H1 (cell line): ENCODE measurements around the gene EPB41L2. TPM values are rescaled to one million over a fixed set of nuclear protein-coding genes. Genes with fewer than 3 reads are reported as not detected.

Experiments
- CTCF ChIA-PET: fragments of 300-600 bp; sonication (Branson Sonifier 250); formaldehyde crosslinking; loops from one replicate; lab custom pipeline; 2021; ENCODE audit not compliant: partially characterized antibody; lab: Charles Lee
- POLR2A ChIA-PET: fragments of 300-600 bp; sonication (Branson Sonifier 250); formaldehyde crosslinking; loops from one replicate; lab custom pipeline; 2021; ENCODE audit warnings: inconsistent platforms; ENCODE audit not compliant: partially characterized antibody; lab: Charles Lee
- DNase-seq, 2 experiments: peaks; one replicate each; pipeline versions ENCODE4 v3.0.0 to v3.0.0-alpha.2; 2010 to 2022; ENCODE audit warnings: low spot score in 2 of 2, low read depth in 1 of 2, mixed read lengths in 1 of 2
- FAIRE-seq: peaks from 2 replicates; lab custom pipeline; 2011; peaks lifted over from hg19 to GRCh38; lab: Jason Lieb, UNC
- H2AFZ ChIP-seq: 2 replicates; pipeline ENCODE4 v1.8.1; 2012; ENCODE audit warnings: low read length, inconsistent platforms
- H2AK5ac ChIP-seq: 2 replicates; pipeline ENCODE4 v1.6.1; 2013; ENCODE audit warnings: low read depth, low read length
- H2BK120ac ChIP-seq: replicated peaks from 2 replicates; pipeline ENCODE3; 2013; ENCODE audit warnings: low read depth, low read length, inconsistent platforms
- H2BK12ac ChIP-seq: 2 replicates; pipeline ENCODE4 v1.6.1; 2013; ENCODE audit warnings: low read depth, low read length
- H2BK15ac ChIP-seq: 2 replicates; pipeline ENCODE4 v1.6.1; 2013; ENCODE audit warnings: low read length
- H2BK20ac ChIP-seq: 2 replicates; pipeline ENCODE4 v1.6.1; 2013; ENCODE audit warnings: low read length
- H2BK5ac ChIP-seq: 2 replicates; pipeline ENCODE4 v1.6.1; 2013; ENCODE audit warnings: low read depth, low read length
- H3K14ac ChIP-seq: 2 replicates; pipeline ENCODE4 v1.6.1; 2013; ENCODE audit warnings: inconsistent platforms; ENCODE audit not compliant: insufficient read length
- H3K18ac ChIP-seq: 2 replicates; pipeline ENCODE4 v1.6.1; 2013; ENCODE audit warnings: low read length; ENCODE audit errors: extremely low read depth
- H3K23ac ChIP-seq: 2 replicates; pipeline ENCODE4 v1.6.1; 2013; ENCODE audit warnings: inconsistent platforms; ENCODE audit not compliant: insufficient read length
- H3K23me2 ChIP-seq: 2 replicates; pipeline ENCODE4 v1.6.1; 2013; ENCODE audit warnings: low read depth, low read length
- H3K27ac ChIP-seq: 2 replicates; pipeline ENCODE4 v1.6.1; 2011; ENCODE audit warnings: low read depth, low read length, inconsistent platforms
- H3K27me3 ChIP-seq, 4 experiments: replicated peaks in 1 of 4; 1 replicate in 1 of 4; 2 replicates in 3 of 4; pipeline versions ENCODE4 v1.6.1 to v1.8.1; 2011 to 2013; ENCODE audit warnings: low read length in 3 of 4, mild to moderate bottlenecking in 3 of 4, inconsistent platforms in 2 of 4, mixed read lengths in 2 of 4, moderate library complexity in 1 of 4; ENCODE audit not compliant: control insufficient read depth in 3 of 4, insufficient read depth in 3 of 4; ENCODE audit errors: extremely low read depth in 1 of 4
- H3K36me3 ChIP-seq, 4 experiments: 2 replicates each; pipeline versions ENCODE4 v1.6.1 to v1.8.1; 2011 to 2013; ENCODE audit warnings: mild to moderate bottlenecking in 4 of 4, low read length in 3 of 4, moderate library complexity in 2 of 4, control low read depth in 1 of 4, inconsistent platforms in 1 of 4; ENCODE audit not compliant: insufficient read depth in 4 of 4, control insufficient read depth in 2 of 4
- H3K4ac ChIP-seq: replicated peaks from 2 replicates; pipeline ENCODE3; 2013; ENCODE audit warnings: low read length, low read depth, mixed read lengths, inconsistent platforms; ENCODE audit not compliant: insufficient read length
- H3K4me1 ChIP-seq, 4 experiments: replicated peaks in 1 of 4; 1 replicate in 1 of 4; 2 replicates in 3 of 4; pipeline versions ENCODE4 v1.6.1 to v1.8.1; 2011 to 2013; ENCODE audit warnings: low read length in 3 of 4, inconsistent platforms in 2 of 4, mixed read lengths in 1 of 4; ENCODE audit not compliant: insufficient read depth in 4 of 4, control insufficient read depth in 3 of 4
- H3K4me2 ChIP-seq, 2 experiments: 2 replicates each; pipeline versions ENCODE4 v1.6.1 to v1.8.1; 2011 to 2013; ENCODE audit warnings: low read depth in 2 of 2, low read length in 2 of 2, control low read depth in 1 of 2, inconsistent platforms in 1 of 2, mild to moderate bottlenecking in 1 of 2; ENCODE audit not compliant: insufficient read depth in 1 of 2
- H3K4me3 ChIP-seq, 4 experiments: fragments of 200-600, 300-600 bp in 1 of 4; sonication (generic), shearing (Covaris generic), sonication (Bioruptor Twin) in 1 of 4; 2 replicates each; pipeline versions ENCODE4 v1.5.1 to v1.8.1; 2011 to 2016; ENCODE audit warnings: low read length in 4 of 4, low read depth in 3 of 4, control low read depth in 2 of 4, inconsistent platforms in 2 of 4, mild to moderate bottlenecking in 2 of 4, mixed read lengths in 1 of 4, moderate library complexity in 1 of 4; ENCODE audit not compliant: insufficient read depth in 2 of 4; ENCODE audit errors: extremely low read depth in 1 of 4
- H3K56ac ChIP-seq: replicated peaks from 2 replicates; pipeline ENCODE3; 2013; ENCODE audit warnings: low read depth, mild to moderate bottlenecking, mixed read lengths, low read length, inconsistent platforms; ENCODE audit not compliant: insufficient read length
- H3K79me1 ChIP-seq: 2 replicates; pipeline ENCODE4 v1.6.1; 2013; ENCODE audit warnings: low read depth, low read length, control low read depth
- H3K79me2 ChIP-seq, 2 experiments: 2 replicates each; pipeline versions ENCODE4 v1.6.1 to v1.8.1; 2012 to 2013; ENCODE audit warnings: low read length in 2 of 2, mild to moderate bottlenecking in 2 of 2, inconsistent platforms in 1 of 2; ENCODE audit not compliant: insufficient read depth in 2 of 2, control insufficient read depth in 1 of 2
- H3K9ac ChIP-seq, 4 experiments: replicated peaks in 1 of 4; 1 replicate in 1 of 4; 2 replicates in 3 of 4; pipeline versions ENCODE4 v1.6.1 to v1.8.1; 2011 to 2013; ENCODE audit warnings: low read depth in 3 of 4, low read length in 3 of 4, control low read depth in 2 of 4, mild to moderate bottlenecking in 2 of 4, moderate library complexity in 2 of 4, inconsistent platforms in 1 of 4; ENCODE audit errors: extremely low read depth in 1 of 4
- H3K9me3 ChIP-seq, 2 experiments: 2 replicates each; pipeline versions ENCODE4 v1.6.1 to v1.8.1; 2012 to 2013; ENCODE audit warnings: mild to moderate bottlenecking in 2 of 2, moderate library complexity in 2 of 2, control low read depth in 1 of 2, inconsistent platforms in 1 of 2, low read depth in 1 of 2, low read length in 1 of 2, mixed read lengths in 1 of 2; ENCODE audit not compliant: insufficient read depth in 2 of 2
- H4K20me1 ChIP-seq, 2 experiments: replicated peaks in 1 of 2; 2 replicates each; pipeline versions ENCODE3 to v1.8.1; 2011 to 2013; ENCODE audit warnings: inconsistent platforms in 2 of 2, low read length in 2 of 2, mild to moderate bottlenecking in 1 of 2; ENCODE audit not compliant: insufficient read depth in 2 of 2, control insufficient read depth in 1 of 2
- H4K5ac ChIP-seq: 2 replicates; pipeline ENCODE4 v1.6.1; 2013; ENCODE audit warnings: low read length, low read depth, mixed read lengths, inconsistent platforms; ENCODE audit not compliant: insufficient read length
- H4K8ac ChIP-seq: 2 replicates; pipeline ENCODE4 v1.8.0; 2013; ENCODE audit warnings: mild to moderate bottlenecking, moderate library complexity, low read length, inconsistent platforms; ENCODE audit not compliant: insufficient read depth; ENCODE audit errors: extremely low read depth
- H4K91ac ChIP-seq: replicated peaks from 2 replicates; pipeline ENCODE3; 2013; ENCODE audit warnings: low read length, mixed read lengths, inconsistent platforms; ENCODE audit not compliant: insufficient read length
- ASH2L ChIP-seq: fragments of 200-600, 300-600 bp; sonication (generic); IDR thresholded peaks from one replicate; pipeline ENCODE4 v1.7.1; 2017; ENCODE audit warnings: low read length
- CBX5 ChIP-seq: fragments of 300-800, 300-1000 bp; sonication (generic); IDR thresholded peaks from 2 replicates; pipeline ENCODE4 v1.7.1; 2016; ENCODE audit warnings: antibody characterized with exemption, low read length, low read depth
- EGR1 ChIP-seq: IDR thresholded peaks from 2 replicates; pipeline ENCODE4 v1.6.1; 2011; ENCODE audit warnings: low read depth, low read length, borderline replicate concordance
- EP300 ChIP-seq, 2 experiments: IDR thresholded peaks; 1 replicate in 1 of 2; 2 replicates in 1 of 2; pipeline ENCODE4 v1.6.1; 2011 to 2012; ENCODE audit warnings: low read depth in 2 of 2, low read length in 2 of 2, mild to moderate bottlenecking in 2 of 2, borderline replicate concordance in 1 of 2, inconsistent platforms in 1 of 2, moderate library complexity in 1 of 2
- FOSL1 ChIP-seq: IDR thresholded peaks from 2 replicates; pipeline ENCODE4 v1.6.1; 2011; ENCODE audit warnings: mild to moderate bottlenecking, low read depth, low read length, moderate library complexity; ENCODE audit not compliant: insufficient read depth
- KDM4A ChIP-seq: IDR thresholded peaks from one replicate; pipeline ENCODE4 v1.7.1; 2012; ENCODE audit warnings: low read depth, mild to moderate bottlenecking, moderate library complexity, low read length, inconsistent platforms; ENCODE audit not compliant: severe bottlenecking
- MAX ChIP-seq: IDR thresholded peaks from 2 replicates; pipeline ENCODE4 v1.6.1; 2012; ENCODE audit warnings: inconsistent platforms
- POLR2A ChIP-seq, 2 experiments: IDR thresholded peaks; 1 replicate in 1 of 2; 2 replicates in 1 of 2; pipeline ENCODE4 v1.6.1; 2011; ENCODE audit warnings: low read depth in 2 of 2, low read length in 2 of 2, mild to moderate bottlenecking in 2 of 2; ENCODE audit errors: control extremely low read depth in 1 of 2
- USF2 ChIP-seq: IDR thresholded peaks from 2 replicates; pipeline ENCODE4 v1.6.1; 2011; ENCODE audit warnings: low read length, improper control_type of control experiment
- YY1 ChIP-seq: IDR thresholded peaks from 2 replicates; pipeline ENCODE4 v1.6.1; 2011; ENCODE audit warnings: low read depth, mild to moderate bottlenecking, low read length
- WGBS, 2 experiments: shearing (Covaris generic) in 1 of 2; methylation state at CpG; one replicate each; pipeline versions ENCODE4 v1.1.6 to v1.1.7; 2013 to 2015; ENCODE audit warnings: low lambda C conversion rate in 2 of 2, mixed read lengths in 2 of 2, inconsistent platforms in 1 of 2, low coverage in 1 of 2, missing lambda C conversion rate in 1 of 2; ENCODE audit not compliant: insufficient replicate concordance in 2 of 2, insufficient coverage in 1 of 2, insufficient read length in 1 of 2; ENCODE audit errors: extremely low coverage in 1 of 2, missing lambda C conversion rate in 1 of 2; 5-methylcytosine and 5-hydroxymethylcytosine counted together
- polyA plus RNA-seq, 7 experiments: library from polyadenylated mRNA; depleted of rRNA in 3 of 7; stranded (reverse) in 5 of 7; unstranded in 2 of 7; fragments of >200 nt in 5 of 7; fragments of 200-250 nt in 2 of 7; gene quantifications; 1 replicate in 5 of 7; 2 replicates in 1 of 7; 4 replicates in 1 of 7; pipeline versions ENCODE4 v1.2.1 to v1.2.3, GENCODE V29; 2011 to 2013; ENCODE audit warnings: missing spikeins in 2 of 7, mixed read lengths in 2 of 7
- total RNA-seq: library from RNA; stranded (reverse); fragmentation: NEBNext Ultra II Directional; extraction: Animal tissue kit (Norgen Biotek cat#: 25700); gene quantifications from 2 replicates; pipeline ENCODE4 v1.2.1, GENCODE V29; 2021
- TF ChIP-seq, protein P1 (sequence below): IDR thresholded peaks from 2 replicates; pipeline ENCODE4 v1.6.1; 2012; ENCODE audit warnings: low read length, inconsistent platforms

EPB41L2 gene
- total and polyA plus RNA-seq, 2 of the 8 experiments (the other 6 are each of a cell fraction or from before 2014, with no cell fraction given), result 22.5 to 123 TPM

DNA sequence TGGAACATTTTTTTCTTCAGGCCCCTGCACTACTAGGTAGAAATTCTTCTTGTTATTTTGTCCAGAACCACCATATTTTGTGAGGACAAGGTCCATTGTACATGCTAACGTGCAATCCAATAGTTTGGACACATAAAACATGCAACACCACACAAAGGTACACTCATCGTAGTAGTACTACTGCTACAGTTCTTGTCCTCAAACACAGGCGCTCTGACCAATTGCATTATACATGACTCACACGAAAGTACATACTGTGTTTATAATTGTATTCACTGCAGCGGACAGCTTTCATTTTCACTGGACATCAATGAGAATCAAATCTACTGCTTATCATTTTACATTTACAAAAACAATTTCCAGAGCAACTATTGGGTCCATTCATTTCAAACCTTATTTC lies 251.1 kb downstream of the EPB41L2 start:
- POLR2A ChIA-PET, result no interaction called here
- TF ChIP-seq MAX, result no peak
- no peak for TF ChIP-seq USF2
- TF ChIP-seq EP300 (IDR thresholded peaks at IDR 0.05; ENCODE audit: borderline replicate concordance in 1 of 2, low read depth in 2 of 2, low read length in 2 of 2), result no peak
- no peak for TF ChIP-seq POLR2A (IDR thresholded peaks at IDR 0.05; ENCODE audit: control extremely low read depth in 1 of 2, low read depth in 2 of 2, low read length in 2 of 2)
- TF ChIP-seq FOSL1, result no peak
- TF ChIP-seq, protein P1, sequence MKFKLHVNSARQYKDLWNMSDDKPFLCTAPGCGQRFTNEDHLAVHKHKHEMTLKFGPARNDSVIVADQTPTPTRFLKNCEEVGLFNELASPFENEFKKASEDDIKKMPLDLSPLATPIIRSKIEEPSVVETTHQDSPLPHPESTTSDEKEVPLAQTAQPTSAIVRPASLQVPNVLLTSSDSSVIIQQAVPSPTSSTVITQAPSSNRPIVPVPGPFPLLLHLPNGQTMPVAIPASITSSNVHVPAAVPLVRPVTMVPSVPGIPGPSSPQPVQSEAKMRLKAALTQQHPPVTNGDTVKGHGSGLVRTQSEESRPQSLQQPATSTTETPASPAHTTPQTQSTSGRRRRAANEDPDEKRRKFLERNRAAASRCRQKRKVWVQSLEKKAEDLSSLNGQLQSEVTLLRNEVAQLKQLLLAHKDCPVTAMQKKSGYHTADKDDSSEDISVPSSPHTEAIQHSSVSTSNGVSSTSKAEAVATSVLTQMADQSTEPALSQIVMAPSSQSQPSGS, result no peak
- no peak for TF ChIP-seq KDM4A
- TF ChIP-seq EGR1, result no peak
- TF ChIP-seq CBX5, result no peak
- no peak for TF ChIP-seq YY1
- TF ChIP-seq ASH2L, result no peak

More for the DNA sequence above, 251.1 kb downstream of the EPB41L2 start:
- 96% methylated on average over 5 of the region's 5 CpGs; no CpG with 5 or more reads in 1 of the 2 experiments for WGBS, 2 experiments
- Histone ChIP-seq H3K36me3 (no peaks in the 10 kb centered on the region), H3K4me2 (no peak overlapping the region), H3K4me3 (no peak overlapping the region), H2AFZ (no peak overlapping the region), H4K5ac (no peak overlapping the region), H3K9ac (no peak overlapping the region), H2AK5ac (no peak overlapping the region), H2BK12ac (no peak overlapping the region), H3K23me2 (no peaks in the 10 kb centered on the region), H3K27ac (no peak overlapping the region), H3K9me3 (no peaks in the 10 kb centered on the region), H4K91ac (no peak overlapping the region), H3K14ac (no peak overlapping the region), H3K56ac (no peak overlapping the region), H3K27me3 (peaks cover 0 to 1% (median 0%) of the 10 kb centered on the region in 4 experiments; a peak in 1 of 7 replicates), H3K4ac (no peak overlapping the region), H4K8ac (no peak overlapping the region), H4K20me1 (no peaks in the 10 kb centered on the region), H2BK20ac (no peak overlapping the region), H3K23ac (no peak overlapping the region), H2BK5ac (no peak overlapping the region), H2BK120ac (no peak overlapping the region), H3K79me2 (no peaks in the 10 kb centered on the region), H3K79me1 (no peaks in the 10 kb centered on the region), H3K18ac (no peak overlapping the region), H3K4me1 (no peaks in the 10 kb centered on the region), H2BK15ac (no peak overlapping the region)
- DNase-seq, result no peak
- CTCF ChIA-PET, result interaction anchor here (0.8 to 1.7 kb wide), 3 partner anchors 23 to 60 kb away, joined by 3 to 5 read pairs (median 3); no protein-coding TSS in a partner anchor
- FAIRE-seq, result no peak
